Panc1 (cell line): ENCODE data around the gene PLCB4. TPM values are rescaled to one million over a fixed set of nuclear protein-coding genes. Genes with fewer than 3 reads are reported as not detected.

Source experiments
- ATAC-seq: fragments of 200-7000 bp; cut with Tn5 transposase; 2 replicates; pipeline ENCODE4 v1.9.1; 2020; ENCODE audit warnings: mild to moderate bottlenecking, moderate library complexity
- BruUV-seq: library from RNA; stranded (reverse); fragments of 400-500 nt; replicated peaks from 2 replicates; lab custom pipeline; 2021; lab: Mats Ljungman, UMichigan
- CTCF ChIA-PET: fragments of 300-600 bp; sonication (Branson Sonifier 250); formaldehyde crosslinking; loops from one replicate; lab custom pipeline; 2022; ENCODE audit warnings: antibody characterized with exemption; lab: Charles Lee
- POLR2A ChIA-PET: fragments of 300-600 bp; sonication (Branson Sonifier 250); formaldehyde crosslinking; loops from one replicate; lab custom pipeline; 2022; ENCODE audit warnings: antibody characterized with exemption; lab: Charles Lee
- DNase-seq: peaks from one replicate; pipeline ENCODE4 v3.0.0-alpha.2; 2010; ENCODE audit warnings: low read depth, low spot score
- H3K27ac ChIP-seq: 2 replicates; pipeline ENCODE4 v1.5.1; 2011; ENCODE audit warnings: mild to moderate bottlenecking, low read length, inconsistent platforms
- H3K27me3 ChIP-seq: fragments of 200-500 bp; sonication (Bioruptor generic); 2 replicates; pipeline ENCODE4 v1.6.0; 2014; ENCODE audit warnings: low read length, inconsistent platforms; ENCODE audit not compliant: control insufficient read depth, insufficient read depth
- H3K36me3 ChIP-seq: fragments of 200-500 bp; sonication (Bioruptor generic); 2 replicates; pipeline ENCODE4 v1.5.1; 2014; ENCODE audit warnings: inconsistent platforms, mild to moderate bottlenecking, low read length, moderate library complexity; ENCODE audit not compliant: control insufficient read depth, insufficient read depth
- H3K4me1 ChIP-seq: 2 replicates; pipeline ENCODE4 v1.5.1; 2011; ENCODE audit warnings: inconsistent platforms, mild to moderate bottlenecking, low read length, moderate library complexity; ENCODE audit not compliant: control insufficient read depth, insufficient read depth
- H3K4me3 ChIP-seq, 2 experiments: 2 replicates each; pipeline ENCODE4 v1.5.1; 2011 to 2012; ENCODE audit warnings: low read depth in 2 of 2, low read length in 2 of 2, mild to moderate bottlenecking in 2 of 2, inconsistent platforms in 1 of 2, moderate library complexity in 1 of 2
- H3K9me3 ChIP-seq: fragments of 200-500 bp; sonication (Bioruptor generic); 2 replicates; pipeline ENCODE4 v1.5.1; 2014; ENCODE audit warnings: low read depth, mild to moderate bottlenecking, inconsistent platforms, low read length, moderate library complexity; ENCODE audit not compliant: control insufficient read depth, insufficient read depth
- POLR2AphosphoS5 ChIP-seq: IDR thresholded peaks from 2 replicates; pipeline ENCODE4 v1.6.1; 2012; ENCODE audit warnings: mild to moderate bottlenecking, low read depth, low read length, moderate library complexity
- SIN3A ChIP-seq: IDR thresholded peaks from 2 replicates; pipeline ENCODE4 v1.6.1; 2012; ENCODE audit warnings: low read depth, mild to moderate bottlenecking, low read length, moderate library complexity, borderline replicate concordance; ENCODE audit not compliant: insufficient read depth
- TCF7L2 ChIP-seq: IDR thresholded peaks from 2 replicates; pipeline ENCODE4 v1.6.1; 2011; ENCODE audit warnings: mild to moderate bottlenecking, low read depth, low read length, inconsistent platforms
- in situ Hi-C: cut with HindIII; loops from 2 replicates; pipeline ENCODE4 v1.10.0; 2016; ENCODE audit warnings: low sequenced_read_pairs, low pct_unique_long_range_greater_than_20kb
- intact Hi-C: fragments of 100-400 bp; cut with micrococcal nuclease; formaldehyde crosslinking; loops from one replicate; pipeline ENCODE4 v1.10.0; 2022; ENCODE audit not compliant: unreplicated experiment
- total RNA-seq: library from RNA; stranded (reverse); gene quantifications from one replicate; pipeline ENCODE4 v1.2.1, GENCODE V29; 2021; ENCODE audit not compliant: unreplicated experiment
- TF ChIP-seq, protein P1 (sequence below): fragments of 450-650 bp; IDR thresholded peaks from 2 replicates; pipeline ENCODE4 v1.5.1; 2017; ENCODE audit warnings: mild to moderate bottlenecking
- TF ChIP-seq, protein P2 (sequence below), 2 experiments: IDR thresholded peaks; 2 replicates each; pipeline ENCODE4 v1.6.1; 2011 to 2012; ENCODE audit warnings: low read depth in 2 of 2, control low read depth in 1 of 2, low read length in 1 of 2, mild to moderate bottlenecking in 1 of 2, moderate library complexity in 1 of 2; ENCODE audit not compliant: insufficient read depth in 1 of 2

The PLCB4 gene
- total RNA-seq, 1 experiment from 2014 or later, result 1.5 TPM

DNA sequence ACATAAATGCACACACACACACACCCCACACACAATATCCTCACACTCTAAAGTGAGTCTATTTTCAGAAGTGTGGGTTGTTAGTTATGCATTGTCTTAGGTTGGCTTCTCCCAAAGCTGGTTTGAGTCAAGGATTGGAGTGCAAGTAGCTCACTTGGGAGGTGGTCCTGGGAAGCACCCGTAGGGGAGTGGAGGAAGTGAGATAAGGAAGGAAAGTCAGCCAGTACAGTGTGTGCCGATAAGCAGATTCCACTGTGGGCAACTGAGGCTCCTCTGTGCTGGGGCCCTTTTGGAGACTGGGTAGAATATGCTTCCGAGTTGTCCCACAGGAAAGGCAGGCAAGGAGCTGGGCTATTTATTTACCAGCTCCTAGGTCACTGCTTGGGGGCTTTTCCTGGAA, 67.2 kb downstream of the PLCB4 start:
- Histone ChIP-seq H3K36me3 (no peaks in the 10 kb centered on the region), H3K27ac (no peak overlapping the region), H3K4me3 (no peak overlapping the region), H3K9me3 (no peaks in the 10 kb centered on the region), H3K4me1 (no peaks in the 10 kb centered on the region), H3K27me3 (no peaks in the 10 kb centered on the region)
- ATAC-seq (no peak), DNase-seq (no peak)
- TF ChIP-seq, protein P1, sequence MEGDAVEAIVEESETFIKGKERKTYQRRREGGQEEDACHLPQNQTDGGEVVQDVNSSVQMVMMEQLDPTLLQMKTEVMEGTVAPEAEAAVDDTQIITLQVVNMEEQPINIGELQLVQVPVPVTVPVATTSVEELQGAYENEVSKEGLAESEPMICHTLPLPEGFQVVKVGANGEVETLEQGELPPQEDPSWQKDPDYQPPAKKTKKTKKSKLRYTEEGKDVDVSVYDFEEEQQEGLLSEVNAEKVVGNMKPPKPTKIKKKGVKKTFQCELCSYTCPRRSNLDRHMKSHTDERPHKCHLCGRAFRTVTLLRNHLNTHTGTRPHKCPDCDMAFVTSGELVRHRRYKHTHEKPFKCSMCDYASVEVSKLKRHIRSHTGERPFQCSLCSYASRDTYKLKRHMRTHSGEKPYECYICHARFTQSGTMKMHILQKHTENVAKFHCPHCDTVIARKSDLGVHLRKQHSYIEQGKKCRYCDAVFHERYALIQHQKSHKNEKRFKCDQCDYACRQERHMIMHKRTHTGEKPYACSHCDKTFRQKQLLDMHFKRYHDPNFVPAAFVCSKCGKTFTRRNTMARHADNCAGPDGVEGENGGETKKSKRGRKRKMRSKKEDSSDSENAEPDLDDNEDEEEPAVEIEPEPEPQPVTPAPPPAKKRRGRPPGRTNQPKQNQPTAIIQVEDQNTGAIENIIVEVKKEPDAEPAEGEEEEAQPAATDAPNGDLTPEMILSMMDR, result no peak
- TF ChIP-seq POLR2AphosphoS5 (no peak), SIN3A (no peak)
- TF ChIP-seq, protein P2, sequence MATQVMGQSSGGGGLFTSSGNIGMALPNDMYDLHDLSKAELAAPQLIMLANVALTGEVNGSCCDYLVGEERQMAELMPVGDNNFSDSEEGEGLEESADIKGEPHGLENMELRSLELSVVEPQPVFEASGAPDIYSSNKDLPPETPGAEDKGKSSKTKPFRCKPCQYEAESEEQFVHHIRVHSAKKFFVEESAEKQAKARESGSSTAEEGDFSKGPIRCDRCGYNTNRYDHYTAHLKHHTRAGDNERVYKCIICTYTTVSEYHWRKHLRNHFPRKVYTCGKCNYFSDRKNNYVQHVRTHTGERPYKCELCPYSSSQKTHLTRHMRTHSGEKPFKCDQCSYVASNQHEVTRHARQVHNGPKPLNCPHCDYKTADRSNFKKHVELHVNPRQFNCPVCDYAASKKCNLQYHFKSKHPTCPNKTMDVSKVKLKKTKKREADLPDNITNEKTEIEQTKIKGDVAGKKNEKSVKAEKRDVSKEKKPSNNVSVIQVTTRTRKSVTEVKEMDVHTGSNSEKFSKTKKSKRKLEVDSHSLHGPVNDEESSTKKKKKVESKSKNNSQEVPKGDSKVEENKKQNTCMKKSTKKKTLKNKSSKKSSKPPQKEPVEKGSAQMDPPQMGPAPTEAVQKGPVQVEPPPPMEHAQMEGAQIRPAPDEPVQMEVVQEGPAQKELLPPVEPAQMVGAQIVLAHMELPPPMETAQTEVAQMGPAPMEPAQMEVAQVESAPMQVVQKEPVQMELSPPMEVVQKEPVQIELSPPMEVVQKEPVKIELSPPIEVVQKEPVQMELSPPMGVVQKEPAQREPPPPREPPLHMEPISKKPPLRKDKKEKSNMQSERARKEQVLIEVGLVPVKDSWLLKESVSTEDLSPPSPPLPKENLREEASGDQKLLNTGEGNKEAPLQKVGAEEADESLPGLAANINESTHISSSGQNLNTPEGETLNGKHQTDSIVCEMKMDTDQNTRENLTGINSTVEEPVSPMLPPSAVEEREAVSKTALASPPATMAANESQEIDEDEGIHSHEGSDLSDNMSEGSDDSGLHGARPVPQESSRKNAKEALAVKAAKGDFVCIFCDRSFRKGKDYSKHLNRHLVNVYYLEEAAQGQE (IDR thresholded peaks at IDR 0.05; ENCODE audit: insufficient read depth in 1 of 2, low read depth in 2 of 2, low read length in 1 of 2), result no peak
- intact Hi-C loops (no loop called here), in situ Hi-C loops (no loop called here)
- BruUV-seq, result no TSS peak
- ChIA-PET CTCF (no interaction called here), POLR2A (no interaction called here)

DNA sequence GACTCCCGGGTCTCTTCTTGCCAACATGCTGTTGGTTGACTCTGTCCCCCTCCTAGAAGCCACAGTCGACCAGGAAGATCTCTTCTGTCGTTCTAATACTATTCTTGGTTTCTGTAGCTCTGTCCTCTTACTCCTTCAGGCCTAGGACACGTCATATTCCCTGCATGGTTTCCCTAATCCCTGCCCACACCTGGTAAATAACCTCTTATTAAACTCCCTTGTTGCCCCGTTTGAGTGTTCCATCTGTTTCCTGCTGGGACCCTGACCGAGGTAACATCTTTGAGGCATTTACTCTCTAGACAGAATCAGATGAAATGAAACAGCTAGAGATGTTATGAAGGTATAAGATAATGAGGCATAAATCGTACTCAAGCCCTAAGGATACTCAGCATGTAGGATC, 68.1 kb downstream of the PLCB4 start:
- Histone ChIP-seq H3K4me3 (no peak overlapping the region), H3K27ac (no peak overlapping the region), H3K36me3 (no peaks in the 10 kb centered on the region), H3K9me3 (no peaks in the 10 kb centered on the region), H3K4me1 (no peaks in the 10 kb centered on the region), H3K27me3 (no peaks in the 10 kb centered on the region)
- no peak for TF ChIP-seq POLR2AphosphoS5
- TF ChIP-seq TCF7L2, result no peak
- TF ChIP-seq, protein P1, result no peak
- no peak for TF ChIP-seq SIN3A
- TF ChIP-seq, protein P2 (IDR thresholded peaks at IDR 0.05; ENCODE audit: insufficient read depth in 1 of 2, low read depth in 2 of 2, low read length in 1 of 2), result no peak
- DNase-seq, result no peak
- intact Hi-C loops (no loop called here), in situ Hi-C loops (no loop called here)
- BruUV-seq, result no TSS peak
- POLR2A ChIA-PET, result no interaction called here
- CTCF ChIA-PET, result no interaction called here
- no peak for ATAC-seq
